ENCODE results near the gene MYOCD.
A peak's percentile ranks its signal among the peaks of the same experiment; 100 is the strongest.

Gene MYOCD

GRCh38 chr17:12667299-12667958, 1.7 kb downstream of the MYOCD start:
- Histone ChIP-seq H3K9me2 (ENCODE audit: low read depth, low read length) (no peaks in the 10 kb centered on the region), H3K27ac (ENCODE audit: low read depth, low read length, poor library complexity, severe bottlenecking) (no peak overlapping the region), H3F3A (ENCODE audit: insufficient read depth, low read length) (no peaks in the 10 kb centered on the region), H3K9me3 (ENCODE audit: low read length) (no peaks in the 10 kb centered on the region), H3K4me1 (ENCODE audit: insufficient read depth, low read length, severe bottlenecking) (no peaks in the 10 kb centered on the region), H3K36me3 (ENCODE audit: insufficient read depth, low read length) (no peaks in the 10 kb centered on the region), H3K79me2 (ENCODE audit: insufficient read depth, low read length) (no peaks in the 10 kb centered on the region), H2AFZ (ENCODE audit: low read length) (no peak overlapping the region), H3K4me3 (ENCODE audit: low read depth, low read length, poor library complexity, severe bottlenecking) (no peak overlapping the region), H3K27me3 (ENCODE audit: insufficient read depth, low read length) (peaks cover 4% of the 10 kb centered on the region; the same call in 1 of the 2 replicates), H4K20me1 (ENCODE audit: insufficient read depth, low read length) (no peaks in the 10 kb centered on the region), H3K9ac (ENCODE audit: low read length) (no peak overlapping the region), H3K4me2 (ENCODE audit: low read length) (no peak overlapping the region)
- peak; percentile 51; the same call in 1 of the 2 replicates for TF ChIP-seq CTCF (IDR thresholded peaks at IDR 0.05; ENCODE audit: low read length)
- TF ChIP-seq EZH2 (IDR thresholded peaks at IDR 0.05; ENCODE audit: borderline replicate concordance, low read length): no peak

GRCh38 chr17:12671906-12672305, 6.2 kb downstream of the MYOCD start:
- Histone ChIP-seq H3K4me2 (ENCODE audit: low read length) (no peak overlapping the region), H2AFZ (ENCODE audit: low read length) (no peak overlapping the region), H3K79me2 (ENCODE audit: insufficient read depth, low read length) (no peaks in the 10 kb centered on the region), H3K9ac (ENCODE audit: low read length) (no peak overlapping the region), H3K36me3 (ENCODE audit: insufficient read depth, low read length) (no peaks in the 10 kb centered on the region), H3K9me3 (ENCODE audit: low read length) (no peaks in the 10 kb centered on the region), H3K27ac (ENCODE audit: low read depth, low read length, poor library complexity, severe bottlenecking) (no peak overlapping the region), H3K4me3 (ENCODE audit: low read depth, low read length, poor library complexity, severe bottlenecking) (no peak overlapping the region), H3K4me1 (ENCODE audit: insufficient read depth, low read length, severe bottlenecking) (no peaks in the 10 kb centered on the region), H3F3A (ENCODE audit: insufficient read depth, low read length) (no peaks in the 10 kb centered on the region), H3K27me3 (ENCODE audit: insufficient read depth, low read length) (peaks cover 4% of the 10 kb centered on the region; the same call in 1 of the 2 replicates), H4K20me1 (ENCODE audit: insufficient read depth, low read length) (no peaks in the 10 kb centered on the region), H3K9me2 (ENCODE audit: low read depth, low read length) (no peaks in the 10 kb centered on the region)
- TF ChIP-seq EZH2 (IDR thresholded peaks at IDR 0.05; ENCODE audit: borderline replicate concordance, low read length) (no peak), CTCF (IDR thresholded peaks at IDR 0.05; ENCODE audit: low read length) (no peak)

GRCh38 chr17:12672947-12673346, 7.3 kb downstream of the MYOCD start:
- Histone ChIP-seq H3K36me3 (ENCODE audit: insufficient read depth, low read length) (no peaks in the 10 kb centered on the region), H3K4me1 (ENCODE audit: insufficient read depth, low read length, severe bottlenecking) (no peaks in the 10 kb centered on the region), H3K27me3 (ENCODE audit: insufficient read depth, low read length) (peaks cover 4% of the 10 kb centered on the region; the same call in 1 of the 2 replicates), H2AFZ (ENCODE audit: low read length) (no peak overlapping the region), H3F3A (ENCODE audit: insufficient read depth, low read length) (no peaks in the 10 kb centered on the region), H3K9ac (ENCODE audit: low read length) (no peak overlapping the region), H3K27ac (ENCODE audit: low read depth, low read length, poor library complexity, severe bottlenecking) (no peak overlapping the region), H4K20me1 (ENCODE audit: insufficient read depth, low read length) (no peaks in the 10 kb centered on the region), H3K9me2 (ENCODE audit: low read depth, low read length) (no peaks in the 10 kb centered on the region), H3K4me3 (ENCODE audit: low read depth, low read length, poor library complexity, severe bottlenecking) (no peak overlapping the region), H3K79me2 (ENCODE audit: insufficient read depth, low read length) (no peaks in the 10 kb centered on the region), H3K4me2 (ENCODE audit: low read length) (no peak overlapping the region), H3K9me3 (ENCODE audit: low read length) (no peaks in the 10 kb centered on the region)
- no peak for TF ChIP-seq EZH2 (IDR thresholded peaks at IDR 0.05; ENCODE audit: borderline replicate concordance, low read length)
- no peak for TF ChIP-seq CTCF (IDR thresholded peaks at IDR 0.05; ENCODE audit: low read length)

Measured in OCI-LY1 (cell line).